Pancreas (tissue), 10 donors: Measurements from ENCODE around the gene SLC29A3. TPM values are rescaled to one million over a fixed set of nuclear protein-coding genes. Genes with fewer than 3 reads are reported as not detected.

Experiments used
- ATAC-seq, 4 donors: fragments of 200-7000 bp; cut with Tn5 transposase; one replicate each; pipeline versions ENCODE4 v1.8.0 to v1.9.1; 2020; ENCODE audit warnings: mild to moderate bottlenecking in 4 of 4, moderate library complexity in 4 of 4
- DNase-seq, 6 donors: peaks; one replicate each; pipeline ENCODE4 v3.0.0-alpha.2; 2020
- FAIRE-seq: peaks from 2 replicates; lab custom pipeline; 2012; peaks lifted over from hg19 to GRCh38; lab: Jason Lieb, UNC
- H3K27ac ChIP-seq, 4 donors: fragments of 200-600 bp; sonication (generic); 1 replicate in 3 of 4; 2 replicates in 1 of 4; pipeline versions ENCODE4 v1.5.0 to v1.8.0; 2020
- H3K27me3 ChIP-seq, 4 donors: fragments of 200-600 bp; one replicate each; pipeline ENCODE4 v1.8.0; 2021
- H3K36me3 ChIP-seq, 3 donors: fragments of 200-600 bp; sonication (generic) in 1 of 3; one replicate each; pipeline versions ENCODE4 v1.5.0 to v1.8.0; 2020 to 2021
- H3K4me1 ChIP-seq, 3 donors: fragments of 200-600 bp; one replicate each; pipeline ENCODE4 v1.8.0; 2021
- H3K4me3 ChIP-seq, 4 donors: fragments of 200-600 bp; sonication (generic) in 2 of 4; one replicate each; pipeline versions ENCODE4 v1.5.0 to v1.8.0; 2020 to 2021
- H3K9me3 ChIP-seq, 4 donors: fragments of 200-600 bp; one replicate each; pipeline ENCODE4 v1.8.0; 2021
- CTCF ChIP-seq, 4 donors: fragments of 200-600 bp; sonication (generic) in 3 of 4; IDR thresholded peaks; one replicate each; pipeline versions ENCODE4 v1.5.0 to v1.8.0; 2021; ENCODE audit warnings: antibody characterized with exemption in 4 of 4
- WGBS, 2 donors: extraction: QIAGEN DNeasy Blood & Tissue Kit; methylation state at CpG; one replicate each; pipeline ENCODE4 v1.1.7; 2013; 5-methylcytosine and 5-hydroxymethylcytosine counted together
- intact Hi-C, 3 donors: fragments of 100-400 bp; cut with DNase I; formaldehyde crosslinking; loops; one replicate each; pipeline versions ENCODE4 v1.11.1 to v1.14.2; 2022
- polyA plus RNA-seq, 2 donors: library from polyadenylated mRNA; stranded (reverse); fragments of 200-250 nt; gene quantifications; one replicate each; pipeline ENCODE4 v1.2.3, GENCODE V29; 2013
- total RNA-seq, 6 donors: library from RNA; stranded (reverse); fragmentation: NEBNext Ultra II Directional in 4 of 6; extraction: Animal tissue kit (Norgen Biotek cat#: 25700) in 4 of 6; gene quantifications; one replicate each; pipeline versions ENCODE4 v1.2.1 to v1.2.4, GENCODE V29; 2021 to 2023
- donor health status: healthy with polysubstance abuse.
- donor health status: DM: no; HTN: no; CAD: no; lungs with moderate emphysema.
- donor health status: DM: no; HTN: no; CAD: no.
- donor health status: control.
- donor health status: control.
- donor health status: Bipolar disorder and iron deficiency.
- donor health status: DM: yes; HTN: yes; CAD: no.
- donor health status: DM: no; HTN: no; CAD: no.
- donor health status: DM: no; HTN: no; CAD: no.
- donor health status: DM: yes; HTN: yes; CAD: no.

The SLC29A3 gene
- total and polyA plus RNA-seq, 8 donors, result 2.2 to 7.0 (median 3.2) TPM

GRCh38 chr10:71349406-71349805 is 30.3 kb downstream of the SLC29A3 start:
- ATAC-seq, result no peak
- 95 to 97% methylated on average over 7 of the region's 7 CpGs for WGBS, 2 donors
- DNase-seq, result no peak
- Histone ChIP-seq H3K4me1 (no peaks in the 10 kb centered on the region), H3K27ac (no peak overlapping the region), H3K9me3 (no peaks in the 10 kb centered on the region), H3K4me3 (no peak overlapping the region), H3K36me3 (no peaks in the 10 kb centered on the region), H3K27me3 (no peaks in the 10 kb centered on the region)
- no peak for TF ChIP-seq CTCF (IDR thresholded peaks at IDR 0.05)
- intact Hi-C loops, result no loop called here
- no peak for FAIRE-seq

- intact Hi-C loops, result no loop called here
- H3K4me3 ChIP-seq, result no peak overlapping the region
- no peaks in the 10 kb centered on the region for H3K4me1 ChIP-seq
- no peaks in the 10 kb centered on the region for H3K9me3 ChIP-seq
- H3K27me3 ChIP-seq, result no peaks in the 10 kb centered on the region
- DNase-seq (no peak), FAIRE-seq (no peak), ATAC-seq (no peak)
- no peak for TF ChIP-seq CTCF (IDR thresholded peaks at IDR 0.05)
- 84 to 89% methylated on average over 6 of the region's 6 CpGs for WGBS, 2 donors
- H3K36me3 ChIP-seq, result no peaks in the 10 kb centered on the region
- H3K27ac ChIP-seq, result no peak overlapping the region
Observed at GRCh38 chr10:71351087-71351486, 32.0 kb downstream of the SLC29A3 start.

- H3K36me3 ChIP-seq, result peaks cover 0 to 4% (median 0%) of the 10 kb centered on the region in 3 donors
- no peak for DNase-seq
- TF ChIP-seq CTCF (IDR thresholded peaks at IDR 0.05), result no peak
- no peaks in the 10 kb centered on the region for H3K4me1 ChIP-seq
- ATAC-seq, result peak in 3 of 4 donors; percentile 59 to 68 (median 60)
- intact Hi-C loops, result no loop called here
- no peak overlapping the region for H3K4me3 ChIP-seq
- FAIRE-seq, result no peak
- H3K27me3 ChIP-seq, result no peaks in the 10 kb centered on the region
- H3K9me3 ChIP-seq, result no peaks in the 10 kb centered on the region
- 77 to 78% methylated on average over 14 of the region's 14 CpGs for WGBS, 2 donors
- H3K27ac ChIP-seq, result no peak overlapping the region
Observed at GRCh38 chr10:71351628-71352319, 32.7 kb downstream of the SLC29A3 start.

- peaks cover 0 to 8% (median 0%) of the 10 kb centered on the region in 3 donors for H3K36me3 ChIP-seq
- ATAC-seq, result no peak
- H3K9me3 ChIP-seq, result no peaks in the 10 kb centered on the region
- H3K4me3 ChIP-seq, result no peak overlapping the region
- H3K4me1 ChIP-seq, result no peaks in the 10 kb centered on the region
- H3K27ac ChIP-seq, result no peak overlapping the region
- H3K27me3 ChIP-seq, result no peaks in the 10 kb centered on the region
- no peak for FAIRE-seq
- no peak for TF ChIP-seq CTCF (IDR thresholded peaks at IDR 0.05)
- intact Hi-C loops, result no loop called here
- DNase-seq, result no peak
- WGBS, 2 donors, result 72 to 79% methylated on average over 9 of the region's 9 CpGs
Observed at GRCh38 chr10:71353639-71354038, 34.6 kb downstream of the SLC29A3 start.

GRCh38 chr10:71354776-71355175 is 35.7 kb downstream of the SLC29A3 start:
- FAIRE-seq (no peak), DNase-seq (no peak), ATAC-seq (no peak)
- H3K36me3 ChIP-seq, result peaks cover 0 to 8% (median 0%) of the 10 kb centered on the region in 3 donors
- H3K27me3 ChIP-seq, result no peaks in the 10 kb centered on the region
- no peaks in the 10 kb centered on the region for H3K9me3 ChIP-seq
- H3K4me1 ChIP-seq, result no peaks in the 10 kb centered on the region
- no peak overlapping the region for H3K27ac ChIP-seq
- no peak overlapping the region for H3K4me3 ChIP-seq
- 79 to 88% methylated on average over 7 of the region's 7 CpGs for WGBS, 2 donors
- no peak for TF ChIP-seq CTCF (IDR thresholded peaks at IDR 0.05)
- intact Hi-C loops, result no loop called here
